Retina (tissue), 1 donor: ENCODE data around the gene ZFHX2.
"Not testable (repeated sequence)": the region's sequence is repeated elsewhere in the genome, so short reads cannot be mapped to it uniquely, and the experiment has no call there.

ENCODE experiments used
- DNase-seq: peaks from one replicate; pipeline ENCODE4 v3.0.0-alpha.2; 2016

The ZFHX2 gene

DNA sequence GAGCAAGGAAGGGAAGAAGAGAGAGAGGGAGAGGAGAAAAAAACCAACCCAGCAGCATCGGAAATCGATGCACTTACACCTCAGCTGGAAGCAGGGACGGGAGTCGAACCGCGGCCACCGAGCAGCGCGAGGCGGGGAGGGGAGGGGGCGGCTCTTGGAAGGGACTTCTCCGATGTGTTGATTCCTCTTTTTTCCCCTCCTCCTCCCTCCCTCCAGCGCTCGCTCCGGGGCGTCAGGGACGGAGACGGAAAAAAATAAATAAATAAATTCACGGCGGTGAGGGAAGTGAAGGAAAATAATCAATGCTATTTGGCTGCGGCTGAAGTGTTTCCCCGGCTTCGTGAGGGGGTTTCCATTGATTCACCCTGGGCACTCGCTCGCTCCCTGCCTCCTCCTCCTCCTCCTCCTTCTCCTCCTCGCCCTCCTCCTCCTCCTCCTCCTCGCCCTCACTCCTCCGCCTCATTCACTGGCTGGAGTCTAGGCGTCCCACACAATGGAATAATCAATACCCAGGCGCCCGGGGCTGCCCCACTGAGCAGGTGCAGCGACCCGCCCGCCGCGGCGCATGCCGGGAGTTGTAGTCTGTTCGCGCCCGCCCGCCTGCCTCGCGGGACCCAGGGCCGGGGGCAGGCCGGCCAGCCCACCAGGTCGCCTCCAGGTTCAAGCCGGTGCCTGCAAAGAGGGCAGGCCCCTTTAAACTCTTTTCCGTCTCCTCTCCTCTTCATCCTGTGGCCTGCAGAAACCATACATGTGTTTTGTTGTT, at the start of gene ZFHX2:
Gene ZFHX2, minus strand, starts transcription at position 500 of the 763 bp plus-strand sequence. CDS start 16,440 bp downstream, outside the sequence.
- DNase-seq, result peak; percentile 94

- DNase-seq, result no peak
Measured at GRCh38 chr14:23600806-23601205, 49.2 kb upstream of the ZFHX2 start.

DNA sequence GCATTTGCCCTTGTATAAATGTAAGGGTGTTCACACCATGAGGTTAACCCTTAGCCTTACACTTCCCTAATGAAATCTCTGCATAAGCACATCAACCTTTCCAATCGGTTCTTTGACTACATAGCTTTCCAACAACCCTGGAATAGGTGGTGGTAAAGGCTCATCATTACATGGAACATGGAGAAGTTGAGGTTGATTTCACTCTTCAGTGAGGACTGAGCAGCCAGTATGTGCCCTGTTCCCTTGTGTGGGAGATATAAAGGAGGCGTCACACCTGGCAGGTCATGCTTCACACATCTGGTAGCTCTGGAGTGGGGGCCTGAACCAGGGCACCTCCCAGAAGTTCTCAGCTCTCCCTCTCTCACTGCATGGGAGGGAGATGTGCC, 48.8 kb upstream of the ZFHX2 start:
- DNase-seq, result no peak

DNA sequence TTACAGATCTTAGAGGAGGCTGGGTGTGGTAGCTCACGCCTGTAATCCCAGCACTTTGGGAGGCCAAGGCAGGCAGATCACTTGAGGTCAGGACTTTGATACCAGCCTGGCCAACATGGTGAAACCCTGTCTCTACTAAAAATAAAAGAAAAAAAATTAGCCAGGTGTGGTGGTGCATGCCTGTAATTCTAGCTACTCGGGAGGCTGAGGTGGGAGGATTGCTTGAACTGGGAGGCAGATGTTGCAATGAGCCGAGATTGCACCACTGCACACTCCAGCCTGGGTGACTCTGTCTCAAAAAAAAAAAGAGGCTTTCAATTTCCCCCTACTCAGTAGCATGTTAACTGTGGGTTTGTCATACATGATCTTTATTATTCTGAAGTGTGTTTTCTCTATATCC, 42.6 kb upstream of the ZFHX2 start:
- DNase-seq, result not testable (repeated sequence)

GRCh38 chr14:23590198-23590597, 38.6 kb upstream of the ZFHX2 start:
- no peak for DNase-seq

GRCh38 chr14:23589606-23590005, 38.0 kb upstream of the ZFHX2 start:
- DNase-seq, result no peak

DNA sequence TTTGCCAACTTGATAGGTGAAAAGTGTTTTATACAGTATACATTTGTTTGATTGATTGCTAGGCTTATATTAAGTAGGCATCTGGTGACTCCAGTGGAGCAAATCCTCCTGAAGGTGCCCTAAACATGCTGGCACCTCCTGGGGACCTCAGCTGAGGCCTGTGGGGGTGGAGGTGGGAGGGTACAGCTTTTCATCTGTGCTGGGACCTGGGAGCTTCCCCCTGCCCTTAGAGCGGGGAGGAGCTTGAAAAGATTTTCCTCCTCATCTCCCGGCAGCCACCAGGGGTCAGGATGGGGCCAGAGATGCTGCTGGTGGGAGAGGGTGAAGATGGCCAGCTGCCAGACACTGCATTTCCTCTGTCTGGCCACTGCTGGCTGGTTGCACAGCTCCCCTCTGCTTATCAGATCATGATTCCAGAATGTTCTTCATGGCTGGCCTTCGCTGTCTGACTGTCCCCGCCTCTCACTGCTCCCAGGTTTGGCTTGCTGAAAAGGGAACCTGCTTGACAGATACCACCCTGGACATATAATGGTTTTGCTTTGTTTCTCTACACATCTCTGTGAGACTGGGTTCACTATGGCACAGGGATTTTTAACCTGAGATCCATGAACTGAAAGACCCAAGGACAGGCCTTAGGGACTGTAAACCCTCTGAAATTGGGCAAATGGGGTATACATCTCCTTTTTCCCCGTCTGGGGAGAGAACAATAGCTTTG, 37.5 kb upstream of the ZFHX2 start:
- peak; percentile 89 for DNase-seq

DNA sequence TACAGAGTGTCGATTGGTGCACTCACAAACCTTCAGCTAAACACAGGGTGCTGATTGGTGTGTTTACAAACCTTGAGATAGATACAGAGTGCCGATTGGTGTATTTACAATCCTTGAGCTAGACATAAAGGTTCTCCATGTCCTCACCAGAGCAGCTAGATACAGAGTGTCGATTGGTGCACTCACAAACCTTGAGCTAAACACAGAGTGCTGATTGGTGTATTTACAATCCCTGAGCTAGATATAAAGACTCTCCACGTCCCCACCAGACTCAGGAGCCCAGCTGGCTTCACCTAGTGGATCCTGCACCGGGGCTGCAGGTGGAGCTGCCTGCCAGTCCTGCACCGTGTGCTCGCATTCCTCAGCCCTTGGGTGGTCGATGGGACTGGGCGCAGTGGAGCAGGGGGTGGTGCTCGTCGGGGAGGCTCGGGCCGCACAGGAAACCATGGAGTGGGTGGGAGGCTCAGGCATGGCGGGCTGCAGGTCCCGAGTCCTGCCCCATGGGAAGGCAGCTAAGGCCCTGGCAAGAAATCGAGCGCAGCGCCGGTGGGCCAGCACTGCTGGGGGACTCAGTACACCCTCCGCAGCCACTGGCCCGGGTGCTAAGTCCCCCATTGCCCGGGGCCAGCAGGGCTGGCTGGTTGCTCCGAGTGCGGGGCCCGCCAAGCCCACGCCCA, 33.1 kb upstream of the ZFHX2 start:
- DNase-seq, result not testable (repeated sequence)

DNA sequence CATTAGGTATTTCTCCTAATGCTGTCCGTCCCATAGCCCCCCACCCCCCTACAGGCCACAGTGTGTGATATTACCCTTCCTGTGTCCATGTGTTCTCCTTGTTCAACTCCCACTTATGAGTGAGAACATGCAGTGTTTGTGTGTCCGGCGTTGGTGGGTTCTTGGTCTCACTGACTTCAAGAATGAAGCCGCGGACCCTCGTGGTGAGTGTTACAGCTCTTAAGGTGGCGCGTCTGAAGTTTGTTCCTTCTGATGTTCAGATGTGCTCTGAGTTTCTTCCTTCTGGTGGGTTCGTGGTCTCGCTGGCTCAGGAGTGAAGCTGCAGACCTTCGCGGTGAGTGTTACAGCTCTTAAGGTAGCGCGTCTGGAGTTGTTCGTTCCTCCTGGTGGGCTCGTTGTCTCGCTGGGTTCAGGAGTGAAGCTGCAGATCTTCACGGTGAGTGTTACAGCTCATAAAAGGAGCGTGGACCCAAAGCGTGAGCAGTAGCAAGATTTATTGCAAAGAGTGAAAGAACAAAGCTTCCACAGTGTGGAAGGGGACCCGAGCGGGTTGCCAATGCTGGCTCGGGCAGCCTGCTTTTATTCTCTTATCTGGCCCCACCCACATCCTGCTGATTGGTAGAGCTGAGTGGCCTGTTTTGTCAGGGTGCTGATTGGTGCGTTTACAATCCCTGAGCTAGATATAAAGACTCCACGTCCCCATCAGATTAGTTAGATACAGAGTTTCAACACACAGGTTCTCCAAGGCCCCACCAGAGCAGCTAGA, 32.4 kb upstream of the ZFHX2 start:
- DNase-seq, result not testable (repeated sequence)

DNA sequence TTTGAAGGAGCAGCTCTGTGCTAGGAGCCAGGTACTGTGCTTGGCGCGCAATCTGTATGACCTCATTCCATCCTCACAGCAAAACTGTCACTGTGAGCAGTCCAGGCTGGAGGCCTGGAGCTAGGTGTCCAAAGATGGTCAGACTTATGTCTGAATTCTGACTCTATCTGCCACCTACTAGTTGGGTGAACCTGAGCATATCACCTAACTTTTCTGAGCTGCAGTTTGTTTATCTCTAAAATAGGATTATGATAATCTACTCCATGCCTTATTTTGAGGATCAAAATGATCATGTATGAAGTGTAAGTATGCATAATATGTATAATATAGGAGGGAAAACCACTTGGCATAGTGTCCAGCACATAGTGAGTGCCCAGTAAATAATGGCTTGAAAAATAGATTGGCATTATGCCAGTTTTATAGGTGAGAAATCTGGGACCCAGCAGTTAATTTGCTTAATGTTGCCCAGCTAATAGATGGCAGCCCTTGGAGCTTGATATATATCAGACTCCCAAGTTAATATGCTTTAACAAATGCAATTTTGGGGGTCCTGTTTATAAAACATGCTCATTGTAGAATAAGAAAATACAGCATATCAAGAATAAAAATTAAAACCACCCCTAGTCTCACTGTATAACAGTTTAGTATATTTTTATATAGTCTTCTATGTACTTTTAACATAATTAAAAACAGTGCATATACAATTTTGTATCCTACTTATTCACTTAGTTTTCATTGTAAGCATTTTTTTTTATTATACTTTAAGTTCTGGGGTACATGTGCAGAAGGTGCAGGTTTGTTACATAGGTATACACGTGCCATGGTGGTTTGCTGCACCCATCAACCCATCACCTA, 31.6 kb upstream of the ZFHX2 start:
- DNase-seq, result no peak

- no peak for DNase-seq
Measured at GRCh38 chr14:23580948-23581281, 29.4 kb upstream of the ZFHX2 start.

DNA sequence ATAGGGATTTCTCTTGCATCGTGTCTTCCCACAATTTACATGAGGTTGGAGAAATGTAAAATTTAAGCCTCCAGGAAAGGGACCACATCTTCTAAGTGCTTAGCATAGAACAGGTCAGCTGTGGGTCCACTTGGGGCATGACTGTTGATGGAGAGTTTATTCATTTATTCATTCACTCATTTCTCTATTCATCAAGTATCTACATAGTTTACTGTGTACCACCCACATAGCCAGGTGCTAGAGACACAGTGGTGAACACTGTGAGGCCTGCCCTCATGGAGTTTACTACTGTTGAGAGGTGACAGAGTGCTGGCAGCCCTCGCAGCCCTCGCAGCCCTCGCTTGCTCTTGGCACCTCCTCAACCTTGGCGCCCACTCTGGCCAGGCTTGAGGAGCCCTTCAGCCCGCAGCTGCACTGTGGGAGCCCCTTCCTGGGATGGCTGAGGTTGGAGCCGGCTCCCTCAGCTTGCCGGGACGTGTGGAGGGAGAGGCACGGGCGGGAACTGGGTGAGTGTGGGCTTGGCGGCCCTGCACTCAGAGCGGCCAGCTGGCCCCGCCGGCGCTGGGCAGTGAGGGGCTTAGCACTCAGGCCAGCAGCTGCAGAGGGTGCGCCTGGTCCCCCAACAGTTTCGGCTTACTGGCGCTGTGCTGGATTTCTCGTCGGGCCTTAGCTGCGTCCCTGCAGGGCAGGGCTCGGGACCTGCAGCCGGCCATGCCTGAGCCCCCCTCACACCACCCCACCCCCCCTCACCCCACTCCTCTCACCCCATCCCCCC, 28.8 kb upstream of the ZFHX2 start:
- DNase-seq, result no peak

DNA sequence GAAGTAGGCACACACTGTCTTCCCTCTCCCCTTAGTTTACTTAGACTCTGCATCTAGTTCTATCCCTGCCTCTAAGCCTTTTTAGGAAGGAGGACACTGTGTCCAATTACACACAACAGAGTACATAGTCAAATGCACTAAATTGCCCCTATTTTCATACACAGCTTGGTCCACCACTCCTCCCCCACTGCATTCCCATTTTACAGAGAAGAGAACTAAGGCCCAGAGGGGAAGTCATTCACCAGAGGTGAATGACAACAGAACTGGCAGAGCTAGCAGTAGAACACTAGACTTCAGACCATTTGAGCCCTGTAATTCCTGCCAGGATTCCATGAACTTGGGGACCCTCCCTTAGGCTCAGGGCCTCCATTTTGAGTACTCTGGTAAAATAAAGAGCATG, 28.2 kb upstream of the ZFHX2 start:
- no peak for DNase-seq

DNA sequence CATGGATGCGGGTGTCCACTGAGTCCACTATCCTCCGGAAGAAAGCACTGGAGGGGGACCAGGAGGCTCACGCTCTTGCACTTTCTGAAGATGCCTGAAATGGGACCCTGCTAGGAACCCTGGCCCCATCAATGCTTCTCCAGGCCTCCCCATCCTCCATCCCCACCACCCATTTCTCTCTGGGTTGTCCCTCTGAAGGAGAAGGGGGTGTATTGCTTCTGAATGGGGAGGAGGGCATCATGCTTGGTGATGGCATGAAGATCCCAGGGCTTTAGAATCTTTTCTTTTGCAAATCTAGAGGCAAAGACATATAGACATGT, 27.7 kb upstream of the ZFHX2 start:
- DNase-seq, result no peak

DNA sequence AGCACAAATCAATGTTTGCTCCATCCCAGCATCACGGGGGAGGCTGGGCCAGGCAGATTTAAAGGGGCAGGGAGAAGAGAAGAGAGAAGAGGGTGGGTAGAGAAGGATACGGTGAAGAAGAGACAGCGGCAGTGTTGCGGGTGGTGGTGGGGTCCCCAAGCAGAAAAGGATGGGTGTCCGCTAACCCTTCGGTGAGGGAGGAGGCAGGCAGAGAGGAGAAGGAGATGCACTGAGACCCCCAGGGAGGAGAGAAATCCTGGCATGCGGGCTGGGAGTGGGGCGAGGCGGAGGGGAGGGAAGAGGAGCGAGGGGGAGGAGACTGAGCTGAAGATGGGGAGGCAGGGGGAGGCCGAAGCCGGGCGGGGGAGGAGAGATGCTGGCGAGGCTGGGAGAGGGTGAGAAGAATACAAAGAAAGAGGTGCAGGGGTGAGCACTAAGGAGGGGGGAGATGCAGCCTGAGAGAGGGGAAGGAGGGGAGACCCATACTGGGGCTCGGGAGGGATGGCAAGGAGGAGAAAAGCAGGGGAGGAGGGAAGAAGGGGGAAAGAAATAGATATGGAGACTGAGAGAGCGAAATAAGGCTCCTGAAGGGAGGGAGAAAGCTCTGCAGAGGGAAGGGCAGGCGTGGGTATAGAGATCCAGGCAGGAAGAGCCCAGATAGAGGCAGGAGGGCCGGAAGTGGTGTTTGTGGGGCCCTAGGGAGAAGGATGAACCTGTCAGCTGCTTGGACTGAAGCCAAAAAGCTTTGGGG, 27.2 kb upstream of the ZFHX2 start, which contains the start of gene JPH4:
Gene JPH4, minus strand, starts transcription at position 231 of the 751 bp plus-strand sequence. CDS start 1,337 bp downstream, outside the sequence.
- DNase-seq, result peak; percentile 76

DNA sequence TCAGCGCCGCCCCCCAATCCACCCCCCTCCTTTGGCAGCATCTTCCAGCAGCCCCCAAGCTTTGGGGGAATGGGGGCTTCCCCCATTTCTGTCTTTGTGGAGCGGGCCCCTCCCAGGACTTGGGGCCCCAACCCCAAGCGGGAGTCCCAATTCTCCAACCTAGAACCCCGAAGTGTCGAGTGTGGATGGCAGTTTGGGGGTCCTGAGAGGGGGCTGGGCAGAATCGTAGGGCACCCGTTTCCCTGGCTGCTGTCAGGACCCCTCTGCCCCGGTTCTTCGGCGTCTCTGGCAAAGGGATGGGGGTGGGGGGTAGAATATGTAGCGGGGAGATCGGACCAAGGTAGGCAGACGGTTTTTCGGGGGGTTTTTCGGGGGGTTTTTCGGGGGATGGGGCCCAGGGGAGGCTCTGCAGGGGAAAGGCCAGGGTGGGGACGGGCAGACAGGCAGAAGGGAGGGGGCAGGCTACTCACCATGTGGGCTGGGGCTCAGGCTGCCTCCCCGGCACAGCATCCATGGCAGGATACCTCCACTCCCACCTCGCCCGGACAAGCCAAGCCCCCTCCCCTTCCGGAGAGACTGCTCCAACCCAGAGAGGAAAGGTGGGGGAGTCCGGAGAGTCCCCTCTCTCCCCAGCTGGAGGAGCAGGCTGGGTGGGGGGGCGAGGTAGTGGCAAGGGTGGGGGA, 26.3 kb upstream of the ZFHX2 start:
- no peak for DNase-seq

DNA sequence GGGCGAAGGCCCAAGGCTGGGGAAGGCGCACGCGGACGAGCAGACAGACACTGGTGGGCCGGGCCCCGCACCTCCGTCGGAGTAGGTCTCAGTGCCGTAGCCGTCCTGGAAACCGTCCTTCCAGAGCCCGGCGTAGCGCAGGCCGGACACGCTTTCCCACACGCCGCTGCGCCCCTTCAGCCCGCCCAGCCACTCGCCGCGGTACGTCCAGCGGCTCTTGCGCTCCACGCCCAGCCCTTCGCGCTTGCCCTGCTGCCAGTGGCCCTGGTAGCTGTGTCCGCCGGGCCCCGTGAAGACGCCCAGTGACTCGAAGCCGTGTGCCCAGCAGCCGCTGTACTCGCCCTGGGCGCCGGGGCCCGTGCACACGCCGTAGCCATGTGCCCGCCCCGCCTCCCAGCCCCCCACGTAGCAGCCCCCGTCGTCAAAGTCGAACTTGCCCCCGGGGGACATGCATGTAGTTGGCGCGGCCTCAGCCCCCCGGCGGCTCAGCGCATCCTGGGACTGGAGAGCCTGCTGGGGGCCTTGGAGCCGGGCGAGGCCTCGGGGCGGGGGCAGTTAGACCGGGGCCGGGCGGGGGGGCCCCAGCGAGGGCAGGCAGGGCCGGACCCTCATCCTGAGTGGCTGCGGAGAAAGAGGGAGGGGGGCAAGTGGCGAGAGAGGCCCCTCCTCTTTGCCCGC, 25.6 kb upstream of the ZFHX2 start:
- peak; percentile 73 for DNase-seq

GRCh38 chr14:23573384-23574015, 21.9 kb upstream of the ZFHX2 start:
- DNase-seq, result no peak

- DNase-seq, result no peak
Measured at GRCh38 chr14:23572836-23573235, 21.3 kb upstream of the ZFHX2 start.
